HT-29 (cell line): ENCODE results near the gene SLC26A9. TPM values are rescaled to one million over a fixed set of nuclear protein-coding genes. Genes with fewer than 3 reads are reported as not detected.
"Not testable (repeated sequence)": the region's sequence is repeated elsewhere in the genome, so short reads cannot be mapped to it uniquely, and the experiment has no call there.

Source experiments
- DNase-seq: peaks from one replicate; pipeline ENCODE4 v3.0.0-alpha.2; 2015; ENCODE audit warnings: low spot score
- total RNA-seq: library from RNA; depleted of rRNA; stranded (reverse); fragments of >200 nt; shearing (Covaris generic); gene quantifications from 2 replicates; pipeline ENCODE4 v1.2.3, GENCODE V29; 2014

Gene SLC26A9
- total RNA-seq, 1 experiment from 2014 or later, result 0.43 TPM

DNA sequence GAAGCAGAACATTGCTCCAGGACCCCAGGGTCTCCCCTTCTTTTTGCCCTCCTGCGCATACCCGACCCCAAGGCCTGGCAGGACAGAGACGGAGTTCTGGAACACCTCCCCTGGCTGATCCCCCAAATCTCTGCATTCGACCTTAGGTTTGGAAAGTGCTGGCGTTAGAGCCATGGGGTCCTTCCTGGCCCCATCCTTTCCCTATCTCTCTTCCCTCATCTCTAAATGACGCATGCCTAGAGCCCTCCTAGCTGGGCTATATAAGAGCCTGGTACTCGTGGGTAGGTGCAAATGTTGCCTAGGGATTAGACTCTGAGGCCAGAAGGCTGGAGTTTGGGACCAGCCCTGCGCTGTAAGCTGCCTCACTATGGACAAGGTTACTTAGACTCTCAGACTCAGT, 16.6 kb downstream of the SLC26A9 start:
- DNase-seq, result no peak

DNA sequence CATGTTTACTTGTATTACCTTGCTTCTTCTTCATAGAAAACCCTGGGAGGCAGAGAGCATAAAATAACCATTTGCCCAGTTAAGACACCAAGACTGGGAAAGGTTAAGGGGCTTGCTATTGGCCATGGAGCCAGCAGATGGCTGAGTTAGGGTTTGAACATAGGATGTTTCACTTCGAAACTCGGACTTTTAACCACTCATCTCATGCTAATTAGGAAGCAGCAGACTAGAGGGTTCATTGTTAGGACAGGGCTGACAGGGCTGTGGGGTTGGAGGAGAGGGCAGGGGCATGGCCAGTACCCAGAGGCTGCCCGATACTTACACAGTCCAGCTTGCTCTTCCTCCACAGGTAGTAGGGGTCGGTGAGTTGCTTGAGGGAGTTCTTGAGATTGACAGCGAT, 17.0 kb downstream of the SLC26A9 start:
- DNase-seq, result no peak

DNA sequence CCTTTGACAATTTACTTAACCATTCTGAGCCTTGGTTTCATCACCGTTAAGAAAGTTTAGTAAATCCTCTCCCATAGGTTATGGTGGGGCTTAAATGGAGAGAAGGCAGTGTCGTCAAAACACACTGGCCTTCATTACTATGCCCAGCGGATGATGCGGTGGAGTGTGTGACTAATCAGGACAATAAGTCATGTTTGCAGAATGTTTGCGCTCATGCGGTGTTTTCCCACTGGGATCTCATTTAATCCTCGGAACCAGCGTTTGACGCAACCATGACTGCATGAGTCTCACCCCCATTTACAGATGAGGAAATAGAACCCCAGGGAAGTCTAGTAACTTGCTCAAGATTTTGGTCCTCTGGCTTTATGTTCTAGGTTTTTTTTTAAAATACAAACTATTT, 17.5 kb downstream of the SLC26A9 start:
- DNase-seq, result no peak

DNA sequence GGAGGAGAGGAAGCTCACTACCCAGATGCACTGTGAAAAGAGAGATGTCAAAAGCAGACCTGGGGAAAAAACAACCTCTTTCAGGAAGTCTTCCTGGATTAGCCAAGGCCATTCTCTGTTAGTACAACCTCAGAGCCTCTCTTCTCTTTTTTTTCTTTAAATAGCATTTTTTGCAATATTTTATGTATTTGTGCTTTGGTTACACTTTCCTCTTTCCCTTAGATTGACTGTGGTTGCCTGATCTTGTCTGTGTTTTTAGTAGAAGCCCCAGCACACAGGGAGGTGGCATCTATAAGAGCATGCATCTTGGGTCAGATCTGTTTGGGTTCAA, 18.8 kb downstream of the SLC26A9 start:
- DNase-seq, result no peak

DNA sequence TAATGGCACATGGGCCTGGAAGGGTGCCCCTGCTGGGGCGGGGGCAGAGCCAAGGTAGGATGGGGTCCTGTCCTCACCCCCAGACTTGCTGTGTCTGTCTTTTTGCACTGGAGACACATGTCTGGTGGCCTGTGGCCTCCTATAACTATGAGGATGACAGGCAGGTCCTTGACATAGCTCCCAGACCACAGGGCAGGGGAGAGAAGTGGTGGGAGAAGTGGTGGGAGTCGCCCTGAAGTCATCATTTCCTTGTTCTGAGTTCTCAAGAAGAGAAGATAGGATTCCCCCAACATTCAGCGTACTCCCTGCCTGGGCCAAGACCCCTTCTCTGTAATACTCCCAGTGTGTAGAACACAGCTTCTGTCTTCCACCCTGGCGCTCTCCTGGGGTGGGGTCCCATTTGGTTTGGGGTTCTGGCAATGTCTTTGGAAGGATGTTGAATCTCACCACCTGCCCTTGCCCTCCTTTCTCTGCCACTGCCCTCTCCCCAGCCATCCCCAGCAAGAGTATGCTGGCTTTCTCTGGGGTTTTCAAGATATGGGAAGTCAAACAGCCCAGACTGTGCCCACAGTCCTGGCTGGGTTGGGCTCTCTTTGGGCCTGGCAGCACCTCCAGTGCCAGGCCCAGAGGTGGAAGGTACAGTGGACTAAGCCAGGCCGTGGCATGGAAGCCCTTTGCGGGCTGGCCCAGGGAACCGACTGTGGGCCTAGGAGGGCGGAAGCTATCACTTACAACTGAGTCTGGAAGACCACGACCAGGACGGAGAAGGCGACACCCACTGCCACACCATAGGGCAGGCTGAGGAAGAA, 19.4 kb downstream of the SLC26A9 start:
- DNase-seq, result no peak

DNA sequence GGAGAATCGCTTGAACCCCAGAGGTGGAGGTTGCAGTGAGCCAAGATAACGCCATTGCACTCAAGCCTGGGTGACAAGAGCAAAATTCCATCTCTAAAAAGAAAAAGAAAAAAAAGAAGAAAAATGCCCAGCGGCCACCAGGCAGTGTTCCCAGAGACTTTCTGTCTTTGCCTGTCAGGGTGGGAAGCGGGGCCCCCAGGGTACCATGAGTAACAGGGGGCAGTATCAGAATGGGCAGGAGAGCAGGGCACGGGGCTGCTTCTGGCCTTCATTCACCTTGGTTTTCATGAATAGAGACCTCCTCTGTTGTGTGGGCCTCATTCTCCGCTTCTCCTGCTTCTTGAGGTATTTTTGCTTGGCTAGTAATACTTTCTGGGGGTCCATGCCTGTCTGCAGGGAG, 20.4 kb downstream of the SLC26A9 start:
- no peak for DNase-seq

DNA sequence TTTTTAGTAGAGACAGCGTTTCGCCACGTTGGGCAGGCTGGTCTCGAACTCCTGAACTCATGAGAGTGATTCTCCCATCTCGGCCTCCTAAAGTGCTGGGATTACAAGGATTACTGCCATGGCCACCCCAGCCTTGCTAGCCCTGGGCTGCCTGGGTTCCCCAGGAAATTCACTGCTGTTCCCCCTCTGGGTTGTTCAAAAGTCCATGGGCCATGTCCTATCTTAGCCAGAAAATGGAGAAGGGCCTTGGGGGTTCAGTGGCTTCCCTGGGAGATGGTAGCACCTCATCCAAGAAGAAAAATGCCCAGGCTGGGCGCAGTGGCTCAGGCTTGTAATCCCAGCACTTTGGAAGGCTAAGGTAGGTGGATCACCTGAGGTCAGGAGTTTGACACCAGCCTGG, 20.9 kb downstream of the SLC26A9 start:
- no peak for DNase-seq

DNA sequence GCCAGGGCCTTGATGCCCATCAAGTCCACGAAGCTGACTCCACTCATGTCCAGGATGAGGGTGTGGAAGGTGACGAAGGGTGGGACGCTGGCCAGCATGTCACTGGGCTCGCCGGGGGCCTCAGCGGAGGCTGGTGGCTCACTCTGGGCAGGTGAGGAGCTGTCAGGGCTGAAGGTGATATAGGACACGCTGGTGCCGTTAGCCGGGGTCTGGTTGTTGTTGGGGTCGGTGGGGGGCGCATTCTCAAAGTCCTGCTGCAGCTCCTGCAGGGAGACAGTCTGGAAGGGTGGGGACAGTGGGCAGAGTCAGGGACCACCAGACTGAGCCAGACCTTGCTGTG, 21.7 kb downstream of the SLC26A9 start:
- no peak for DNase-seq

DNA sequence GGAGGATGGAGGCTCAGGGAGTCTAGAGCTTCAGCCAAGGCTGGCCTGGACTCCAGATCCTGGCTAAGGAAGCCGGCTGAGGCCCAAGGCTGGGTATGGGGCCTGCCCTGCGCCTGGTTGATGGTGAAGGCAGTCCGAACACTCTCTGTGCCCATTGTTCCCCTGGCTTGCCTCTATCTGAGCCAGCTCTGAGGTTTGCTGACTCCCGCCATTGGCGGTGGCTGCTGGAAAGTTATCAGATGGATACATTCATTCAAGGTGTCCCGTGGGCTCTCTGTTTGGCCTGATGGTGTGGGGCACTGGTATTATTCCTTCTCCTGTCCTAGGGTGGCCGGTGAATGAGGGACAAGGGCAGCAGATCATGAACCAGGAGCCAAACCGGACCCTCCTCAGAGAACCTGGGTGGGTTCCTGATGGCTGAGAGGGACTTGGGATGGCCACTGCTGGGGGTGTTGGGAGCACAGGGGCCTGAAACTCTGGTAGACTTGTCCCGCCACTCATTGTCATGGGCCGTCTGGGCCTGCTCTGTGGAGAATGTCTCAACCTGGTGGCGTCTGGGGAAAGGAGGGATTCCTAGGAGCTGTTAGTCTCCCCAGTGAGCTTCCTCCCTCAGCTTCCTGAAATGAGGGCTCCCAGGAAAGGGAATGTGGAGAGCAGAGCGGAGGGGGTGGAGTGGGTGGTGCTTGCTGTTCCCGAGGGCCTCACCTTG, 22.2 kb downstream of the SLC26A9 start:
- no peak for DNase-seq

DNA sequence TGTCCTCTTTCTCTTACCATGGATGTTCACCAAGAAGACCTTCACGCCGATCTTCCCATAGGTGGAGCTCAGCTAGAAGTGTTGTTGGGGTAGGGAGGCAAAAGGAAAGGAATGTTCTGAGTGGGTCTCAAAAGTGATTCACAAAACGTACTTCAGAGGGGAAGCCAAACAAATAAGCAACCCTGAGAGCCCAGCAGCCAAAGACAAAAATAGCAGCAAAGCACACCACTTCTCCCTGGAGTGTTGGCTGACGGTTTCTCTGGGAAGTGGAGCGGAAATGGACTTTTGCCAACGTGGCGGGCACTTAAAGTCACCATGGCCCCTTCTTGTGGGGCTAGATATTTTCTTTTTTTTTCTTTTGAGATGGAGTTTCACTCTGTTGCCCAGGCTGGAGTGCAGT, 23.1 kb downstream of the SLC26A9 start:
- no peak for DNase-seq

DNA sequence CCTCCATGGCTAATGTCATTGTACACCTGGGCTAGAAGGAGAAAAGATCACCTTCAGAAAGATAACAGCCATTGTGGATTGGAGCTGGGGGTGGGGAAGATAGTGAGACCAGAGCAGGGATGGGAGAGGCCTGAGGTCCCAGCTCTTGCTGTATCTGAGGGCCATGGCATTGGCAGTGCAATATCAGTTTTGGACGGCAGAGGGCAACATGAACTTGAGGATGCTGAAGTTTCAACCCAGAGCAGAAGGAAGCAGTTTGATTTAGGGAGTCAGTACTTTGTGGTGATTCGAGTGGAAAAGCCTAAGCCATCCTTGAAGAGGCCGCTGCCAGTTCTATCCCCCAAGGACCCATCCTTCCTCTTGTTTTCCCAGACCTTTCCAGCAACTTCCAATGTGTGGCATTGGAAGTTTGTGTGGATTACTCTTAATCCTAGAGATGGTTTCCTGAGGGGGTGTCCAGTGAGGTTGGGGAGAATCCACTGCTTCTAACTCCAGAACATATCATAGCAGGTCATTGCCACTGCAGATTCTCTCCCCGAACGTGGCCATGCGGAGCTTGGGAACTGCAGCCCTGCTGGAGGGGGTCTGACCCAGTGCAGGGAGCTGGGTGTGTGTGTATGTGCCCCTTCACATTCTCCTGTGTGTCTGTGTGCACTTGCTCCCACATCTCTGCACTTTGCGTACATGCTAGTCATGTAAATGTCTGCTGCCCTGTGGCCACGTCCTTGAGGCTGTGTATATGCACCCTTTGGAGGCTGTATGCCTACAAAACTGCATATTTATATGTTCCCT, 24.1 kb downstream of the SLC26A9 start:
- peak; percentile 85 for DNase-seq

DNA sequence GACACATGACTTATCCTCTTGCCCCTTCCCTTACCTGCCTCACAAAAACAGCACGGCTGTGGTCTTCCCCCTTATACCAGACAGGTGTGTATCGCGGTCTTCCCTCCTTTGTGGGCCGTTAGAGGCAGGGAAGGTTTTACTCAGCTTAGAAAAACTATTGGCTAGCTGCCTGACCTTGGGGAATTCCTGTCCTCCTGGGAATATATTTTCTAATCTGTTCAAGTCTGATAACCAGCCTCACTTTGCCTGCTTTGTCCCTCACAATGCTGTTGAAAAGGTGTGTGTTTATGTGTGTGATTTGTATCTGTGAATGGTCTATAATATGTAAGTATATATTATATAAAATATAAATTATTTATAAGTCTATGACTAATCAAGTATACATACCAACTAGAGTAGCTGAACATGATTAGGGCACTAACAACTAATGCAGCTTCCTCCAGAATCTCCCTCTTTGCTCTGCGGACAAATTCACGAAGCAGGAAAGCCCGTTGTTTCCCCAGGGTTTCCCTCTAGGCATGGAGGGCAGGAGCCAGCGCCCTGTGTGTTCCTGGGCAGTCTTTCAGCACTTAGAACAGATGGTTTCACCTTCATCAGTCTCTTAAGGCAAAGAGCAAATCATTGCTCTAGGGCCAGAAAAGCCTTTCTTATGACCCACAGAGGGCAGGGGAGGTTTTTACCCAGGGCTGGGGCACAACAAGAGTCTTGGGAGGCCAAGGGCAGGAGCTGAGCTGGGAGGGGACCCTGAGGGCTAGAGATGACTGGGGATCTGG, 25.6 kb downstream of the SLC26A9 start:
- no peak for DNase-seq

DNA sequence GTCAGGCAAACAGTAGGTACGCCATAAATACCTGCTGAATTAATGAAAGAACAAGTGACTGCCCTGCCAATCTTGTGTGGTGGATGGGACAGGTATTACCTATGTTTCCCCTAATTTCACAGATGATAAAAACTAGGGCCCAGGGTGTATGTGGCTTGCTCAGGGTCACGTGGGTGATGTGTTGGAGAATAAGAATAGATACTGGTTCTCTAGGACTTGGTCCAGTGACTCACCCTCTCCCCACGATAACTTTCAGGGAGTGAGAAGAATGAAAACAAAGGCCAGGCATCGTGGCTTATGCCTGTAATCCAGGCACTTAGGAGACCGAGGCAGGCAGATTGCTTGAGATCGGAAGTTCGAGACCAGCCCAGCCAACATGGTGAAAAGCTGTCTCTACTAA, 26.7 kb downstream of the SLC26A9 start:
- no peak for DNase-seq

DNA sequence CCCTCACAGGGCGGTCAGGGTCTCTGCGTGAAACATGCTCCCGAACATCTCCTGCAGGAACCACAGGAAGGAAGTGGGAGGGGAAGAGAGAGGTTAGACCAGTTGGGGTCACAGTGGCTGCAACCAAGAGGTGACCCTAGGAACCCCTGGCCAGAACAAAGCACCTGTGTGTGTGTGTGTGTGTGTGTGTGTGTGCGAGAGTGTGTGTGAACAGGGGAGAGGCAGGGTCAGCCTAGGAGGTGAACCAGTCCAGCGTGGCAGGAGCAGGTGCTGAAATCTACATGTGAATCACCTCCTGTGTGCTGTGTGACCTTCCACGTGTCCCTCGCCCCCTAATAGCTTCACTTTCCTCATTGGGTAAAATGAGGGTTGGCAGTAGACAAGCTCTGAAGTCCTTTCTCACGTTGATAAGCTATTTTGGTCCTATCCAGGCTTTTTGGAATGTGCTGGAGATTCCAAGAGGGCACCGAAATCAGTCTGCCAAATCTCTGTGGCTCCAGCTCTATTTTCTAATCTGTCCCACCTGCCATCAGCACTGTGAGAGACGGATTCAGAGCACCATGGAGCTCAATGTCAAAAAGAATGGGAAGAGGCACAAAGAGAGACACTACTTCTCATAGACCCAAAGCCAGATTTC, 27.8 kb downstream of the SLC26A9 start:
- no peak for DNase-seq

DNA sequence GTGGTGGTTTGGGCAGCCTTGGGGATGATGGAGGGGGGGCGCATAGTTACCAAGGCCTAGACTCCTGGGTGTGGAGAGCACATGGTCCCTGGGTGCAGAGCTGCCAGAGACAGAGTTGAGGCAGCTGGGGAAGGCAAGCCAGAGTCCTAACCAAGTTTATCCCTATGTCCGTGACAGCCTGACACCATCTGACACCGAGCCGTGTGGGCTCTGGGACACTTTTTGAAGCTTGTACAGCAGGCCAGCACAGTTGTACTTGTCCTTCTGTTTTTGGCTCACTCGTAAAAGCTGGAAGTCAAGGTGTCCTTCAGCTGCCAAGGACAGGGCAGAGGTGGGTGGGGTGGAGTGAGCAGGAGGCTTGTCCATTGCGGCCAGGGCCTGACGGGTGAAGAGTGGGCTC, 28.5 kb downstream of the SLC26A9 start:
- no peak for DNase-seq

DNA sequence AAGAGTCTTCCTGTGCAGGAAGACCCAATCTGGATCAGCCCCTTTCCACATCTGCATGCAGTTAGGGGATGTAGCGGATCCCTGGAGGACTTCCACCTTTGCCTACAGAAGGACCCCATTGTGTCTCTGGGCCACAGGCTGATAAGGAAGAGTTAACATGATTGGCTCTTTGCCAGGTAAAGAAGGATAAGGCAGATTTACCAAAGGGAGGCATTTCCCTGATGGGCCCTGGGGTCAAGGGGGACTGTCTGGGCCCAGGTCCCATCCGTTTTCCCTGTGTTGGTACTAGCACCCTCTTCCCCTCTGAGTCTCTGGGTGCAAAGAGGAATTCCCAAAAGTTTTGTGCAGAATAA, 29.1 kb downstream of the SLC26A9 start:
- DNase-seq, result no peak

DNA sequence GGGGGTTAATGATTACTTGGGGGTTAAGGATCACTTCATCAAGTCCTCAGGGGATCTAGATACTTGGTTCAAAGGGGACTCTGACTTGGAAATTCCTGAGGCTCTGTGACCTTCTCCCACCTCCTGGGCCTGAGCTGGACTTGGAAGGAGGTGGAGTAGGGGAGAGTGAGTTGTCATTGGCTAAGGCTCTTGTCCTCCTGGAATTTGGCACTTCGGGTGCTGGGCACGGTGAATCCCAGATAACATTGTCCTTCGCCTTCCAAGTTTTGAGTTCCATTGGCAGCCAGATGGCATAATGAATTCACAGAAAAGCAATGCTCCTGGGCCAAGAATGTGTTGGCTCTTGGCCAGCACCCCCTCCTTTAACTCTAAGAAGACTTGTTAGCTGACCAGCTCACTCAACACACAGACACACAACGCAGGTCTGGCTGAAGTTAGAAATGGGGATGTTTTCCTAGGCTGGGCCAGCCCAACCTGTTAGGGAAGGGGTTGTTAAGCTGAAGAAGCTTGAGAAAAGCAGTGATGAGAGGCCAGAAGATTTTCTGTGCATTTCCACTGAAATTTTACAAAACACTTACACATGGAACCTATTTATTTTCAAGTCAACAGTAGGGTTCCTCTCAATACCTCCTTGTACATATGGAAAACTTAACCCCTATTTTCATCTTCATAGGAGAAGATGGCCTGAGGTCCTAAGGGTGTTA, 29.7 kb downstream of the SLC26A9 start:
- no peak for DNase-seq

DNA sequence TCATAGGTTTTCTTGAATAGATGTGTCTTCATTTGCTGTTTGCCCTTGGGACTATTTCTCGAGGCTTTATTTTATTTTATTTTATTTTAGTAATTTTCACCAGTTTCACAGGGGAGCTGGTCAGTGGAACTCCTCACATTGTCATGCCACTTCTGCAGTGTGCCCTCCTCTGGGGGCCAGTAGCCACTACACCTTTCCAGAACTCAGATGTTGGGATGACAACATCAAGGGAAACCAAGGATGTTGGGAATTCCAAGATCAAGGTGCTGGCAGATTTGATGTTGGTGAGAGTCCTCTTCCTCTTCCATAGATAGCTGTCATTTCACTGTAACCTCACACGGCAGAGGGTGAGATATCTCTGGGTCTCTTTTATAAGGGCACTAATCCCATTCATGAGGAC, 35.5 kb downstream of the SLC26A9 start:
- peak; percentile 51 for DNase-seq

DNA sequence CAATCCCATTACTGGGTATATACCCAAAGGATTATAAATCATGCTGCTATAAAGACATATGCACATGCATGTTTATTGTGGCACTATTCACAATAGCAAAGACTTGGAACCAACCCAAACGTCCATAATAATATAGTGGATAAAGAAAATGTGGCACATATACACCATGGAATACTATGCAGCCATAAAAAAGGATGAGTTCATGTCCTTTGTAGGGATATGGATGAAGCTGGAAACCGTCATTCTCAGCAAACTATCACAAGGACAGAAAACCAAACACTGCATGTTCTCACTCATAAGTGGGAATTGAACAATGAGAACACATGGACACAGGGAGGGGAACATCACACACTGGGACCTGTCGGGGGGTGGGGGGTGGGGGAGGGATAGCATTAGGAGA, 38.2 kb downstream of the SLC26A9 start:
- not testable (repeated sequence) for DNase-seq

DNA sequence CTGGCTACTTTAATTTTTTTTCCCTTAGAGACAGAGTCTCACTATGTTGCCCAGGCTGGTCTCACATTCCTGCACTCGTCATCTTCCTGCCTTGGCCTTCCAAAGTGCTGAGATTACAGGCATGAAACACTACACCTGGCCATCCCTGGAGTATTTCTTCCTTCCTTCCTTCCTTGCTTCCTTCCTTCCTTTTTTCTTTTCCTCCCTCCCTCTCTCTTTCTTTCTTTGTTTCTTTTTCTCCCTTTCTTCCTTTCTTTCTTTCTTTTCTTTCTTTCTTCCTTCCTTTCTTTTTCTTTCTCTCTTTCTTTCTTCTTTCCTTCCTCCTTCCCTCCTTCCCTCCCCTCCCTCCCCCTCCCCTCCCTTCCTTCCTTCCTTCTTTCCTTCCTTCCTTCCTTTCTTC, 46.9 kb downstream of the SLC26A9 start:
- DNase-seq, result no peak

DNA sequence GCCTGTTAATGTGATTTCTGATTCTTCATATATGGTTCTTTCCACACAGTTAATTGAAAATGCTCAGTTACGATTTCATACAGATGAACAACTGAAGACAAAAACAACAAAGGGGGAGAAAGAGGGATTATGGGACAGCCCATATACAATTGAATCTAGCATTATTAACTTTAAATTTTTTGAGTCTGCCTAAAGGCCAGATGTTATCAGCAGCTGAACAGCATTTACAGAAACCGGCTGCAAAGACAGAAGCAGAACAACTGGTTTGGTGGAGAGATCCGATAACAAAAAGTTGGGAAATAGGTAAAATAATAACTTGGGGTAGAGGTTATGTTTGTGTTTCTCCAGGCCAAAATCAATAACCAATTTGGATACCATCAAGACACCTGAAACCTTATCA, 49.1 kb downstream of the SLC26A9 start:
- DNase-seq, result not testable (repeated sequence)
